Esophagus squamous epithelium (tissue), 4 donors: ENCODE data around the gene DNMT3A.

Source experiments
- POLR2A ChIP-seq, 4 donors: fragments of 450-650 bp; IDR thresholded peaks; one replicate each; pipeline ENCODE4 v1.6.1; 2017; ENCODE audit warnings: antibody characterized with exemption in 4 of 4, mild to moderate bottlenecking in 4 of 4, moderate library complexity in 3 of 4
- TF ChIP-seq, protein P1 (sequence below), 6 experiments: fragments of 450-650 bp in 4 of 6; fragments of 200-600 bp in 2 of 6; sonication (generic) in 2 of 6; IDR thresholded peaks; one replicate each; pipeline ENCODE4 v1.5.1; 2016 to 2019; ENCODE audit warnings: antibody characterized with exemption in 6 of 6, mild to moderate bottlenecking in 4 of 6, moderate library complexity in 4 of 6

DNA sequence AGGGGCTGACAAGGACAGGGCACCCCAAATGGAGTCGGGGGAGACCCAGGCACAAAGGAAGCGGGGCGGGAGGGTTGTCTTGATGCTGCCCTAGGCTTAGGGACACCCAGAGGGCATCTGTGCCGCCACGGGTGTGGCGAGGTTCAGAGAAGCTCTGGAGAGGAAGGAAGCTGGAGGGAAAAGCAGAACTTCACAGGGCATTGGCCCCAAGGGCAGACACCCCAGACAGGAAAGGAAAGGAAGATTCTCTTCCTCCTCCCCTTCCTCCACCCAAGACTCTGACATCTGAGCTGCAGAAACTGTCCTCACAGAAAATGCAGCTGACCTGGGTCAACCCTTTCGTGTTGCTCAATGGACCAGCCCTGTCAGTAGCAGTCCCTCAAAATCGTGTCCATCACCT lies 25.6 kb downstream of the DNMT3A start:
- no peak for TF ChIP-seq POLR2A (IDR thresholded peaks at IDR 0.05)
- TF ChIP-seq, protein P1, sequence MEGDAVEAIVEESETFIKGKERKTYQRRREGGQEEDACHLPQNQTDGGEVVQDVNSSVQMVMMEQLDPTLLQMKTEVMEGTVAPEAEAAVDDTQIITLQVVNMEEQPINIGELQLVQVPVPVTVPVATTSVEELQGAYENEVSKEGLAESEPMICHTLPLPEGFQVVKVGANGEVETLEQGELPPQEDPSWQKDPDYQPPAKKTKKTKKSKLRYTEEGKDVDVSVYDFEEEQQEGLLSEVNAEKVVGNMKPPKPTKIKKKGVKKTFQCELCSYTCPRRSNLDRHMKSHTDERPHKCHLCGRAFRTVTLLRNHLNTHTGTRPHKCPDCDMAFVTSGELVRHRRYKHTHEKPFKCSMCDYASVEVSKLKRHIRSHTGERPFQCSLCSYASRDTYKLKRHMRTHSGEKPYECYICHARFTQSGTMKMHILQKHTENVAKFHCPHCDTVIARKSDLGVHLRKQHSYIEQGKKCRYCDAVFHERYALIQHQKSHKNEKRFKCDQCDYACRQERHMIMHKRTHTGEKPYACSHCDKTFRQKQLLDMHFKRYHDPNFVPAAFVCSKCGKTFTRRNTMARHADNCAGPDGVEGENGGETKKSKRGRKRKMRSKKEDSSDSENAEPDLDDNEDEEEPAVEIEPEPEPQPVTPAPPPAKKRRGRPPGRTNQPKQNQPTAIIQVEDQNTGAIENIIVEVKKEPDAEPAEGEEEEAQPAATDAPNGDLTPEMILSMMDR (IDR thresholded peaks at IDR 0.05), result no peak
